Mesothelial cell of epicardium (in vitro differentiated cells): ENCODE measurements around the gene SLC15A1. TPM values are rescaled to one million over a fixed set of nuclear protein-coding genes. Genes with fewer than 3 reads are reported as not detected.
A peak's percentile ranks its signal among the peaks of the same experiment; 100 is the strongest.

Experiments
- DNase-seq, 2 experiments: peaks; one replicate each; pipeline ENCODE4 v3.0.0; 2021; ENCODE audit warnings: low spot score in 2 of 2; ENCODE audit not compliant: unreplicated experiment in 2 of 2
- H3K27ac Mint-ChIP-seq: 2 replicates; pipeline ENCODE4 v1.8.0; 2021; ENCODE audit warnings: mixed read lengths
- H3K27me3 Mint-ChIP-seq: 2 replicates; pipeline ENCODE4 v1.8.0; 2021; ENCODE audit warnings: low read depth, mixed read lengths
- H3K36me3 Mint-ChIP-seq: 2 replicates; pipeline ENCODE4 v1.8.0; 2021; ENCODE audit warnings: mixed read lengths
- H3K4me1 Mint-ChIP-seq: 2 replicates; pipeline ENCODE4 v1.8.0; 2021; ENCODE audit warnings: mixed read lengths
- H3K4me3 Mint-ChIP-seq: 2 replicates; pipeline ENCODE4 v1.8.0; 2021; ENCODE audit warnings: mild to moderate bottlenecking, moderate library complexity, mixed read lengths
- H3K9me3 Mint-ChIP-seq: 2 replicates; pipeline ENCODE4 v1.8.0; 2021; ENCODE audit warnings: mixed read lengths
- total RNA-seq: library from RNA; stranded (reverse); gene quantifications from 3 replicates; pipeline ENCODE4 v1.2.1, GENCODE V29; 2021
- TF ChIP-seq, protein P1 (sequence below): fragments of 200-600 bp; sonication (generic); IDR thresholded peaks from one replicate; pipeline ENCODE4 v1.5.0; 2021; ENCODE audit warnings: antibody characterized with exemption; ENCODE audit not compliant: unreplicated experiment

SLC15A1 gene
- total RNA-seq, 1 donor from 2014 or later, result 1.0 TPM

- H3K27ac Mint-ChIP-seq, result peak overlapping the region; percentile 51
- H3K9me3 Mint-ChIP-seq, result no peaks in the 10 kb centered on the region
- H3K36me3 Mint-ChIP-seq, result no peaks in the 10 kb centered on the region
- no peaks in the 10 kb centered on the region for H3K27me3 Mint-ChIP-seq
- no peak overlapping the region for H3K4me3 Mint-ChIP-seq
- peaks cover 27% of the 10 kb centered on the region for H3K4me1 Mint-ChIP-seq
- TF ChIP-seq, protein P1, sequence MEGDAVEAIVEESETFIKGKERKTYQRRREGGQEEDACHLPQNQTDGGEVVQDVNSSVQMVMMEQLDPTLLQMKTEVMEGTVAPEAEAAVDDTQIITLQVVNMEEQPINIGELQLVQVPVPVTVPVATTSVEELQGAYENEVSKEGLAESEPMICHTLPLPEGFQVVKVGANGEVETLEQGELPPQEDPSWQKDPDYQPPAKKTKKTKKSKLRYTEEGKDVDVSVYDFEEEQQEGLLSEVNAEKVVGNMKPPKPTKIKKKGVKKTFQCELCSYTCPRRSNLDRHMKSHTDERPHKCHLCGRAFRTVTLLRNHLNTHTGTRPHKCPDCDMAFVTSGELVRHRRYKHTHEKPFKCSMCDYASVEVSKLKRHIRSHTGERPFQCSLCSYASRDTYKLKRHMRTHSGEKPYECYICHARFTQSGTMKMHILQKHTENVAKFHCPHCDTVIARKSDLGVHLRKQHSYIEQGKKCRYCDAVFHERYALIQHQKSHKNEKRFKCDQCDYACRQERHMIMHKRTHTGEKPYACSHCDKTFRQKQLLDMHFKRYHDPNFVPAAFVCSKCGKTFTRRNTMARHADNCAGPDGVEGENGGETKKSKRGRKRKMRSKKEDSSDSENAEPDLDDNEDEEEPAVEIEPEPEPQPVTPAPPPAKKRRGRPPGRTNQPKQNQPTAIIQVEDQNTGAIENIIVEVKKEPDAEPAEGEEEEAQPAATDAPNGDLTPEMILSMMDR, result no peak
- DNase-seq, result no peak
Observed at GRCh38 chr13:98719527-98720250, 32.8 kb downstream of the SLC15A1 start.

DNA sequence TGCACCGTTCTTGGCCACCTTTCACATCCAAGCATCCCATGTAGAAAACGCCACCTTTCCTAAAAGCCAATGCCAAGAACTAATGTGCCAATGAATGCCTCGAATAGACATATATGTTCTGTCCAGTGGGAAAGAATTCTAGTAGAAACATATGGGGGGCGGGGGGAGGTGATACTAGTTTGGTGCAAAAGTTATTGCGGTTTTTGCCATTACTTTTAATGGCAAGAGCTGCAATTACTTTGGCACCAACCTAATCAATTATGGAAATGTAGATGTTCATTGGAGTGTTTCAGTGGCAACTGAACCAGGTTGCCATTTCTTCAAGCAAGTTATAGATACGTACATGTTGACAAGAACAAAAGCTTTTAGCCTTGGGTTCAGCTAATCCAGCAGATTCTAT, 34.6 kb downstream of the SLC15A1 start:
- H3K4me3 Mint-ChIP-seq, result no peak overlapping the region
- H3K27me3 Mint-ChIP-seq, result no peaks in the 10 kb centered on the region
- H3K36me3 Mint-ChIP-seq, result no peaks in the 10 kb centered on the region
- no peak for DNase-seq
- TF ChIP-seq, protein P1, result no peak
- H3K27ac Mint-ChIP-seq, result no peak overlapping the region
- H3K9me3 Mint-ChIP-seq, result no peaks in the 10 kb centered on the region
- H3K4me1 Mint-ChIP-seq, result peaks cover 23% of the 10 kb centered on the region

DNA sequence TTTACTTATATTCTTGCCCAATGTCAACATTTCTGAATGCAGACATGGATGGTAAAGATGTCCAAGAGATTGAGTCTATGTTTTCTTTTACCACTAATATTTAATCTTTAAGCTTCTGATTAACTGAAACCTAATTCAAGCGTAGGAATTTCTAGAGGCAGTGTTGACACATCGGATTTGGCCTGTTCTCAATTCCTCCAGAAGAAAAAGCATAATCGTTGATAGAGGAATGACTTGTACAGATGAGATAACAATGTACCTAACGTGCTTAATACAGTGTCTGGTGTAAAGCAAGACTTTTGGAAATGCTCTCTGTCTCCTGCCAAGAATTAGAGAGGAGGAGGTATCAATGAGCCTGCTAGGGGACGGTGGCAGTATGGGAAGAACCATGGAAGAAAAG, 35.2 kb downstream of the SLC15A1 start:
- no peak for DNase-seq
- no peak overlapping the region for H3K4me3 Mint-ChIP-seq
- peaks cover 17% of the 10 kb centered on the region for H3K4me1 Mint-ChIP-seq
- TF ChIP-seq, protein P1, result no peak
- no peaks in the 10 kb centered on the region for H3K36me3 Mint-ChIP-seq
- no peaks in the 10 kb centered on the region for H3K9me3 Mint-ChIP-seq
- no peak overlapping the region for H3K27ac Mint-ChIP-seq
- H3K27me3 Mint-ChIP-seq, result no peaks in the 10 kb centered on the region

GRCh38 chr13:98710521-98710920, 42.0 kb downstream of the SLC15A1 start:
- H3K4me1 Mint-ChIP-seq, result no peaks in the 10 kb centered on the region
- no peaks in the 10 kb centered on the region for H3K9me3 Mint-ChIP-seq
- TF ChIP-seq, protein P1, result no peak

DNA sequence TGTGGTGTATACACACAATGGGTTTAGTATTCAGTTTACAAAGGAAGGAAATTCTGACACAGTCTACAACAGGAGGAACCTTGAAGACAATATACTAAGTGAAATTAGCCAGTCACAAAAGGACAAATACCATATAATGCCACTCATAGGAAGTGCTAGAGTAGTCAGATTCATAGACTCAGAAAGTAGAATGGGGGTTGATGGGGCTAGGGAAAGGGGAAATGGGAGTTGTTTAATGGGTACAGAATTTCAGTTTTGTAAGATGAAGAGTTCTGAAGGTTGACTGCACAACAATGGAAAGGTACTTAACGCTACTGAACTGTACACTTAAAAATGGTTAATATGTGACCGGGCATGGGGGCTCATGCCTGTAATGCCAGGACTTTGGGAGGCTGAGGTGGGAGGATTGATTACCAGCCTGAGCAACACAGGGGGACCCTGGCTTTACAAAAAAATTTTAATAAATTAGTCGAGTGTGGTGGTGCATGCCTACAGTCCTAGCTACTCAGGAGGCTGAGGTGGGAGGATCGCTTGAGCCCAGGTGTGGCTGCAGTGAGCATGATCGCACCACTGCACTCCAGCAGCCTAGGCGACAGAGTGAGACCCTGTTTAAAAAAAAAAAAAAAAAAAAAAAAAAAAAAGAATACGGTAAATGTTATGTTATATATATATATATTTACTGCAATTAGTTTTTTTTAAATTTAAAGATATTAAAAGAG, 45.0 kb downstream of the SLC15A1 start:
- Mint-ChIP-seq H3K4me1 (no peaks in the 10 kb centered on the region), H3K27ac (no peak overlapping the region), H3K9me3 (no peaks in the 10 kb centered on the region), H3K27me3 (peaks cover 3% of the 10 kb centered on the region), H3K36me3 (no peaks in the 10 kb centered on the region), H3K4me3 (no peak overlapping the region)
- DNase-seq, result no peak
- TF ChIP-seq, protein P1, result no peak

More at GRCh38 chr13:98710521-98710920, 42.0 kb downstream of the SLC15A1 start:
- no peaks in the 10 kb centered on the region for H3K27me3 Mint-ChIP-seq
- no peak overlapping the region for H3K27ac Mint-ChIP-seq
- H3K4me3 Mint-ChIP-seq, result no peak overlapping the region
- no peaks in the 10 kb centered on the region for H3K36me3 Mint-ChIP-seq
- DNase-seq, result no peak
